HepG2 (cell line): ENCODE results near the gene LCE7A. TPM values are rescaled to one million over a fixed set of nuclear protein-coding genes. Genes with fewer than 3 reads are reported as not detected.

Experiments
- ATAC-seq: fragments of 200-7000 bp; cut with Tn5 transposase; 3 replicates; pipeline ENCODE4 v1.9.1; 2020; ENCODE audit warnings: mild to moderate bottlenecking, moderate library complexity
- BruUV-seq: library from RNA; stranded (reverse); fragments of 400-500 nt; replicated peaks from 2 replicates; lab custom pipeline; 2021; lab: Mats Ljungman, UMichigan
- CTCF ChIA-PET: fragments of 300-600 bp; formaldehyde crosslinking; extraction: SDS; loops from one replicate; lab custom pipeline; 2021; ENCODE audit warnings: low total read pairs, inconsistent platforms, low intra/inter-chr PET ratio; lab: Yijun Ruan, JAX
- POLR2A ChIA-PET: fragments of 350-600 bp; sonication (Branson Sonifier 250); formaldehyde crosslinking; loops from one replicate; lab custom pipeline; 2020; ENCODE audit warnings: antibody characterized with exemption, inconsistent platforms; lab: Yijun Ruan, JAX
- DNase-seq: peaks from one replicate; pipeline ENCODE4 v3.0.0-alpha.2; 2015; ENCODE audit warnings: low spot score
- FAIRE-seq: peaks from 3 replicates; lab custom pipeline; 2011; peaks lifted over from hg19 to GRCh38; lab: Jason Lieb, UNC
- H2AFZ ChIP-seq: one replicate; pipeline ENCODE4 v1.6.1; 2011; ENCODE audit warnings: low read length, inconsistent platforms
- H3K27ac ChIP-seq: fragments of 300-600 bp; 3 replicates; pipeline ENCODE4 v1.8.0; 2011; ENCODE audit warnings: mixed run types, mild to moderate bottlenecking, mixed read lengths, low read length, inconsistent platforms; ENCODE audit not compliant: insufficient read depth; ENCODE audit errors: extremely low read length
- H3K27me3 ChIP-seq, 2 experiments: fragments of 200-600 bp in 1 of 2; 2 replicates in 1 of 2; 3 replicates in 1 of 2; pipeline versions ENCODE4 v1.6.0 to v1.8.0; 2011; ENCODE audit warnings: low read length in 2 of 2, mild to moderate bottlenecking in 2 of 2, moderate library complexity in 2 of 2, inconsistent platforms in 1 of 2; ENCODE audit not compliant: insufficient read depth in 2 of 2, control insufficient read depth in 1 of 2
- H3K36me3 ChIP-seq, 2 experiments: fragments of 200-600 bp in 1 of 2; replicated peaks in 1 of 2; 2 replicates in 1 of 2; 3 replicates in 1 of 2; pipeline versions ENCODE4 v1.5.1 to v1.8.0; 2011; ENCODE audit warnings: low read length in 2 of 2, inconsistent platforms in 1 of 2; ENCODE audit not compliant: insufficient read depth in 2 of 2, control insufficient read depth in 1 of 2
- H3K4me1 ChIP-seq: 2 replicates; pipeline ENCODE4 v1.5.1; 2012; ENCODE audit warnings: low read length, inconsistent platforms; ENCODE audit not compliant: insufficient read depth
- H3K4me2 ChIP-seq: 2 replicates; pipeline ENCODE4 v1.6.0; 2011; ENCODE audit warnings: low read depth, low read length, inconsistent platforms
- H3K4me3 ChIP-seq, 3 experiments: fragments of 200-600 bp in 1 of 3; sonication (generic), shearing (Covaris generic) in 1 of 3; replicated peaks in 1 of 3; 2 replicates each; pipeline ENCODE4 v1.5.1; 2011 to 2016; ENCODE audit warnings: low read length in 3 of 3, inconsistent platforms in 2 of 3, low read depth in 2 of 3, mild to moderate bottlenecking in 2 of 3, control low read depth in 1 of 3, mixed read lengths in 1 of 3; ENCODE audit not compliant: insufficient read depth in 1 of 3
- H3K79me2 ChIP-seq: one replicate; pipeline ENCODE4 v1.6.1; 2011; ENCODE audit warnings: low read length, inconsistent platforms; ENCODE audit not compliant: insufficient read depth
- H3K9ac ChIP-seq: 2 replicates; pipeline ENCODE4 v1.6.0; 2011; ENCODE audit warnings: mild to moderate bottlenecking, low read depth, low read length, inconsistent platforms; ENCODE audit not compliant: insufficient read depth
- H3K9me3 ChIP-seq: 2 replicates; pipeline ENCODE4 v1.5.1; 2012; ENCODE audit warnings: mild to moderate bottlenecking, low read length
- H4K20me1 ChIP-seq: 2 replicates; pipeline ENCODE4 v1.6.0; 2011; ENCODE audit warnings: inconsistent platforms, mild to moderate bottlenecking, low read length, moderate library complexity; ENCODE audit not compliant: insufficient read depth
- FOXC1 ChIP-seq: sonication (generic); formaldehyde crosslinking; IDR thresholded peaks from 2 replicates; pipeline ENCODE4 v1.8.0; 2022; ENCODE audit warnings: mild to moderate bottlenecking, missing genetic modification reagents, borderline replicate concordance
- GABPA ChIP-seq, 2 experiments: IDR thresholded peaks; 2 replicates each; pipeline ENCODE4 v1.6.1; 2011 to 2016; ENCODE audit warnings: low read depth in 2 of 2, low read length in 1 of 2, missing biosample characterization in 1 of 2, missing genetic modification characterization in 1 of 2
- HMG20B ChIP-seq: conservative IDR thresholded peaks from 2 replicates; pipeline ENCODE4 v1.6.1; 2016; ENCODE audit warnings: missing genetic modification reagents, missing compliant biosample characterization
- RFX5 ChIP-seq: IDR thresholded peaks from 2 replicates; pipeline ENCODE4 v1.6.1; 2011; ENCODE audit warnings: low read depth, low read length, improper control_type of control experiment
- SMAD9 ChIP-seq: sonication (generic); formaldehyde crosslinking; IDR thresholded peaks from 2 replicates; pipeline ENCODE4 v1.5.1; 2020; ENCODE audit warnings: mild to moderate bottlenecking, missing genetic modification reagents
- TAF15 ChIP-seq: fragments of 200-400 bp; formaldehyde crosslinking; IDR thresholded peaks from one replicate; pipeline ENCODE4 v1.6.1; 2018; ENCODE audit warnings: mild to moderate bottlenecking, low read depth, low read length; ENCODE audit not compliant: poor library complexity, severe bottlenecking
- ZNF33B ChIP-seq: sonication (generic); formaldehyde crosslinking; IDR thresholded peaks from 2 replicates; pipeline ENCODE4 v1.5.1; 2020; ENCODE audit warnings: mild to moderate bottlenecking, missing genetic modification reagents
- ZNF614 ChIP-seq: IDR thresholded peaks from 2 replicates; pipeline ENCODE4 v1.6.1; 2018; ENCODE audit warnings: missing biosample characterization, missing genetic modification reagents, inconsistent platforms, borderline replicate concordance
- ZNF629 ChIP-seq: sonication (generic); formaldehyde crosslinking; conservative IDR thresholded peaks from 2 replicates; pipeline ENCODE4 v1.5.0; 2020; ENCODE audit warnings: missing genetic modification reagents
- ZNF83 ChIP-seq: sonication (generic); formaldehyde crosslinking; IDR thresholded peaks from 2 replicates; pipeline ENCODE4 v1.4.0; 2020; ENCODE audit warnings: missing genetic modification reagents, mild to moderate bottlenecking, borderline replicate concordance
- WGBS: methylation state at CpG from one replicate; pipeline ENCODE4 v1.1.6; 2017; ENCODE audit warnings: low lambda C conversion rate; 5-methylcytosine and 5-hydroxymethylcytosine counted together
- in situ Hi-C: cut with HindIII; loops from 2 replicates; pipeline ENCODE4 v1.10.0; 2017; ENCODE audit warnings: low pct_unique_long_range_greater_than_20kb; ENCODE audit not compliant: extremely low pct_ligation_motif_present
- intact Hi-C: fragments of 100-400 bp; cut with micrococcal nuclease; formaldehyde crosslinking; loops from one replicate; pipeline ENCODE4 v1.10.0; 2022; ENCODE audit not compliant: unreplicated experiment
- polyA plus RNA-seq, 8 experiments: library from polyadenylated mRNA; depleted of rRNA in 3 of 8; stranded (reverse) in 7 of 8; unstranded in 1 of 8; fragments of >200 nt; fragmentation: Illumina TruSeq in 4 of 8; extraction: Trizol in 4 of 8; gene quantifications; 2 replicates each; pipeline versions ENCODE4 v1.2.1 to v1.2.3, GENCODE V29; 2011 to 2016; ENCODE audit warnings: low read depth in 4 of 8, missing spikeins in 1 of 8, mixed read lengths in 1 of 8; ENCODE audit not compliant: insufficient read depth in 1 of 8
- total RNA-seq, 5 experiments: library from RNA; depleted of rRNA; stranded (reverse); fragments of >200 nt; fragmentation: Illumina TruSeq; extraction: Trizol; gene quantifications; 2 replicates each; pipeline ENCODE4 v1.2.3, GENCODE V29; 2016; ENCODE audit warnings: low read depth in 1 of 5
- TF ChIP-seq, protein P1 (sequence below): sonication (generic); formaldehyde crosslinking; IDR thresholded peaks from 2 replicates; pipeline ENCODE4 v1.5.1; 2020; ENCODE audit warnings: missing genetic modification reagents, mild to moderate bottlenecking, borderline replicate concordance
- TF ChIP-seq, protein P2 (sequence below): sonication (generic); formaldehyde crosslinking; IDR thresholded peaks from 2 replicates; pipeline ENCODE4 v1.8.0; 2022; ENCODE audit warnings: mild to moderate bottlenecking, missing genetic modification reagents; ENCODE audit not compliant: insufficient replicate concordance

Gene LCE7A
- total and polyA plus RNA-seq, 2 of the 13 experiments (the other 11 are each of a cell fraction or from before 2014, with no cell fraction given) = not detected

DNA sequence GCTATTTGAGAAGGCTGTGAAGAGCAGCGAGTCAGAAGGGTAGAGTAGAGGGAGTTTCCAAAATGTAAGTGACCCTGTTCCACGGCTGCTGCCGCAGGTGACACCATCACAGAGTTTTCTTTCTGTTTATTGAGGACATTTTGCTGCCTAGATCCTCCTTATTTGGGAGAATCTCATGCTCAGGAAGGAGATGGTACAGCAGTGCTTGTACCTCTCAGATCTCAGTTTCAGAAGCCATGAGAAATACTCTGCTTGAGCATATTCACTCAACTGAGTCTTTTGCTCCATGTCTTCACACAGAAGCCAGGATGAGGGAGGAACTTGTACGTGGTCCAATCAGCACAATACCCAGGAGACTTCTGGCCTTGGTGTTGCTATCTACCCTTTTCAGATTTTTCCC is 1.6 kb downstream of the LCE7A start:
- H2AFZ ChIP-seq = no peak overlapping the region
- CTCF ChIA-PET = no interaction called here
- TF ChIP-seq, protein P1, sequence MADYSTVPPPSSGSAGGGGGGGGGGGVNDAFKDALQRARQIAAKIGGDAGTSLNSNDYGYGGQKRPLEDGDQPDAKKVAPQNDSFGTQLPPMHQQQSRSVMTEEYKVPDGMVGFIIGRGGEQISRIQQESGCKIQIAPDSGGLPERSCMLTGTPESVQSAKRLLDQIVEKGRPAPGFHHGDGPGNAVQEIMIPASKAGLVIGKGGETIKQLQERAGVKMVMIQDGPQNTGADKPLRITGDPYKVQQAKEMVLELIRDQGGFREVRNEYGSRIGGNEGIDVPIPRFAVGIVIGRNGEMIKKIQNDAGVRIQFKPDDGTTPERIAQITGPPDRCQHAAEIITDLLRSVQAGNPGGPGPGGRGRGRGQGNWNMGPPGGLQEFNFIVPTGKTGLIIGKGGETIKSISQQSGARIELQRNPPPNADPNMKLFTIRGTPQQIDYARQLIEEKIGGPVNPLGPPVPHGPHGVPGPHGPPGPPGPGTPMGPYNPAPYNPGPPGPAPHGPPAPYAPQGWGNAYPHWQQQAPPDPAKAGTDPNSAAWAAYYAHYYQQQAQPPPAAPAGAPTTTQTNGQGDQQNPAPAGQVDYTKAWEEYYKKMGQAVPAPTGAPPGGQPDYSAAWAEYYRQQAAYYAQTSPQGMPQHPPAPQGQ (CRISPR knock-in tag) = no peak
- TF ChIP-seq FOXC1 = no peak
- no peak for TF ChIP-seq ZNF83
- no peak for TF ChIP-seq ZNF629 (CRISPR knock-in tag)
- TF ChIP-seq, protein P2, sequence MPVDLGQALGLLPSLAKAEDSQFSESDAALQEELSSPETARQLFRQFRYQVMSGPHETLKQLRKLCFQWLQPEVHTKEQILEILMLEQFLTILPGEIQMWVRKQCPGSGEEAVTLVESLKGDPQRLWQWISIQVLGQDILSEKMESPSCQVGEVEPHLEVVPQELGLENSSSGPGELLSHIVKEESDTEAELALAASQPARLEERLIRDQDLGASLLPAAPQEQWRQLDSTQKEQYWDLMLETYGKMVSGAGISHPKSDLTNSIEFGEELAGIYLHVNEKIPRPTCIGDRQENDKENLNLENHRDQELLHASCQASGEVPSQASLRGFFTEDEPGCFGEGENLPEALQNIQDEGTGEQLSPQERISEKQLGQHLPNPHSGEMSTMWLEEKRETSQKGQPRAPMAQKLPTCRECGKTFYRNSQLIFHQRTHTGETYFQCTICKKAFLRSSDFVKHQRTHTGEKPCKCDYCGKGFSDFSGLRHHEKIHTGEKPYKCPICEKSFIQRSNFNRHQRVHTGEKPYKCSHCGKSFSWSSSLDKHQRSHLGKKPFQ = no peak
- TF ChIP-seq GABPA (IDR thresholded peaks at IDR 0.05; ENCODE audit: low read depth, low read length) = no peak
- TF ChIP-seq GABPA (CRISPR knock-in tag; IDR thresholded peaks at IDR 0.05; ENCODE audit: low read depth) = no peak
- TF ChIP-seq ZNF33B (CRISPR knock-in tag) = no peak
- no peak for TF ChIP-seq ZNF614 (CRISPR knock-in tag)
- TF ChIP-seq HMG20B (CRISPR knock-in tag) = no peak
- no peak for TF ChIP-seq RFX5
- TF ChIP-seq SMAD9 = no peak
- TF ChIP-seq TAF15 = no peak
- TF ChIP-seq, all 625 proteins: peak for 0
- H3K4me3 ChIP-seq = no peak overlapping the region
- no peaks in the 10 kb centered on the region for H3K27me3 ChIP-seq
- H3K36me3 ChIP-seq = no peaks in the 10 kb centered on the region
- no peak overlapping the region for H3K27ac ChIP-seq
- in situ Hi-C loops = no loop called here
- WGBS = 0% methylated on average over 3 of the region's 4 CpGs
- no peaks in the 10 kb centered on the region for H3K79me2 ChIP-seq
- H3K4me1 ChIP-seq = no peaks in the 10 kb centered on the region
- POLR2A ChIA-PET = no interaction called here
- no peaks in the 10 kb centered on the region for H3K9me3 ChIP-seq
- no peak overlapping the region for H3K4me2 ChIP-seq
- intact Hi-C loops = no loop called here
- DNase-seq (no peak), FAIRE-seq (no peak), ATAC-seq (no peak)
- BruUV-seq = no TSS peak
- no peaks in the 10 kb centered on the region for H4K20me1 ChIP-seq
- no peak overlapping the region for H3K9ac ChIP-seq
